HK-2 (cell line): Measurements from ENCODE around the gene PRDM16.

ENCODE experiments used
- DNase-seq: peaks from one replicate; pipeline ENCODE4 v3.0.0-alpha.2; 2018; ENCODE audit not compliant: unreplicated experiment

PRDM16 gene

DNA sequence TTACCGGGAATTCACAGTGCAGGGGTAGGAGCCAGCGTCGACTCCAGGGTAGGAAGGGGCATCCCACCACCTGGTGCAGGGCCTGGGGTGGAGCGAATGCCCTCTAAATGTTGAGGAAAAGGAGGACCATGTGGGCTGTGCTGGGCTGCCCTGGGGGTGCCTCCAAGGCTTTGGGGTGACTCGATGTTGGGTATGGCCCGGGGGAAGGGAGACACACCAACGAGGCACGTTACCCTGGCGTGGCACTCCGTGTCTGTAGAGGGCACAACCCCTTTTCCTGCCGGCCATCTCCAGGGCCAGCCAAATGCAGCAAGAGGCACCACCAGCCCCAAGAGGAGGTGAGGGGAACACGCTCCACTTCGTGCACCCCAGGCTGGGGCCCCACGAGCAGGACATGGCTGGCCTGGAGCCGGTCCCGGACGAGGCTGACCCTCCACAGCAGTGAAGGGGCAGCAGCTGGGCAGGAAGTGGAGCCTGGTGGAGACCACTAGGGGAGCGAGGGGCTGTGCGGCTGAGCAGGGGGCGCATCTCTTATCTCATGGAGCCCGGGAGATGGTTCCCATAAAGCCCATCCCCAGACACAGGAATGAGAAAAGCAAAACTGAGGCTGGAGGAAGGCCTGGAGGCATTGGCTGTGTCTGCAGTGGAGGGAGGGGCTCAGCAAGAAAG, 36.5 kb upstream of the PRDM16 start:
- DNase-seq = no peak

DNA sequence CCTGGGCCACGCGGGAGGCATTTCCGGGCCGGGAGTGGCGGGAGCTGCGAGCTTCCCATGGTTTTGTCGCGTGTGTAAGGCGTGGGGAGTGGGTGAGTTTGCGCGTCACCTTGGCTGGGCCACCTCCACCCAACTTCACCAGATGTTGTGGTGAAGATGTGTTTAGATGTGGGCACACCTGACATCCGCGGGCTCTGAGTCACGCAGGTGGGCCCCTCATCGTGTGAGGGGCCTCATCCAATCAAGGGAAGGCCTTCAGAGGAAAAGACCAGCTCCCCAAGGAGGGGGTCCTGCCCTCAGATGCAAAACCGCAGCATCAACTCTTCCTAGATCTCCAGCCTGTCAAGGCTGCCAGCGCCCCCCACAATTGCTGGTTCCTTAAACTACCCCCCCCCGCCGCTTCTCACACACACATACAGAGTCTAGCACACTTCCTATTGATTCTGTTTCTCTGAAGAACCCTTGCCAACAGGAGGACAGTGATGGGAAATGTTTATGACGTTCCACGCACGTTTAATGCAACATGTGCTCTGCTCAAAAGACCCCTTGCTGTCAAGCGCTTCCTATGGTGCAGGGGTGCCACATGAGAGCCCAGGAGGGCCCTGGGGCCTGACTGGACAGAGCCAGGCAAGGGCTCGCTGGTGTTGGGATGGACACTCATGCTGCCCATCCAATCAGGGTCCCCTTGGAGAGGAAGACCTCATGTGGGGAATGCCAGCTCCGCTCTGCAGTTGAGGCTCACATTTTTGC, 35.8 kb upstream of the PRDM16 start:
- no peak for DNase-seq

DNA sequence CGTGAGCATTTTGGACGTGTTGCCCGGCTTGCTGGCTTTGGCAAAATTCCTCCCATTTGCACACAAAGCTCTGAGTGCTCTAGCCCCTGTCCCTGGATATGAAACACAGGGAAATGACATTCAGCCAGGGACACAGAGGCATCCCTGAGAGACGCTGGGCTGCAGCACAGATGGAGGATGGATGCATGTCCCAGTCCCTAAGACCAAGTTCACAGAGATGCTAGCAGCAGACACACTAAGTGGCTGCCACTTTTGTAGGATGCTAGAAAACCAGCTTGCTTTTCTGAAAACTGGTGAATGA, 35.3 kb upstream of the PRDM16 start:
- DNase-seq = no peak

DNA sequence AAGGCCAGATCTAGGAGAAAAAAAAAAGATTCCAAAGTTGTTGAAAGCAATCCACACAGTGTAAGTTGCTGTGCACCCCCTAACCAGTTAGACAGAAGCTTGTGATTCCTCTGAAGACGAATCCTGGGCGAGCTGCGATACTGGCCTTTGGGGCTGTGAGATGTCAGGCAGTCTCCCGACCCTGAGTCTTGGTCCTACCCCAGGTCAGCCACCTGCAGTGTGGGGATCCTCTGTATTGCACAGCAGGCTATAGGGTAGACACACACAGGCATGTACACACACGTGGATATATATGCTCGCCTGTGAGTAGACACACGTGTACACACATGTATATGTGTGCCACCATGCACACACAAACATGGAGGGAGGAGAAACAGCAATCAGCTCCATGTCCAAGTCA, 34.8 kb upstream of the PRDM16 start:
- DNase-seq = no peak

DNA sequence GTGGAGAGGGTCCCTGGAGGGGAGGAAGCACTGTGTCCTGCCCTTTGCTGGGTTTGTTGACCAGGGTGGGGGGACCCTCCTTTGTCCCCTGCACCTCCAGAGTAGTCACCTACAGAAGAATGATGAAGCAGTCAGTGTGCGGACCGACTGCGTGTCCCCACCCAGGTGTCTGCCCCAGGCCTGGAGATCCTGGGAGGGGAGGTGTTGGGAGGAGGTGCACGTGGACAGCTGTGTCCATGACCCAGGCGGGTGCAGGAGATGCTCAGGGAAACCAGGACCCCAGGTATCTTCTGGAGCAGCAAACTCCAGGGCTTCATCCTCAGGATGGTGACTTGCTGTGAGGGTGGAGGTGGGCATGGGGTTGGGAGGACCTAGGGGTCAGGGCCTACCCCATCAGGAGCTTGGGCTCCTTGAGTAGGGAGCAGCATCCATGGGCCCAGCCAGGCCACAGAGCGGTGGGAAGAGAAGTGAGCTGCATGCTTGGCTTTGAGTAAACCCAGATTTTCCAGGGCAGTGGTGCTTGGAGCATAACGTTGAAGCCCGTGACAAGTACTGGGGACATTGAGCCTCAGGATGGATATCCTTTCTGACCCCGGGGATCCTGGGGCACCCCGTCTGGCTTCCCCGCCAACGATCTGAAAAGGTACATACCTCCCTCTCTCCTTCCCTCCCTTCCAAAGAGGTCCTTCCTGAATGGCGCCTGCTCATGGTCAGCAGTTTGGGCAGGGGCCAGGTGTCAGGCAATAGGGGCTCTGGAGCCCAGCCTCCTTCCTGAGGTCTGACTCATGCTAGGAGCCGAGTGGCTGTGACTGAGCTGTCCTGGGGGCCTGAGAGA, 34.1 kb upstream of the PRDM16 start:
- no peak for DNase-seq

DNA sequence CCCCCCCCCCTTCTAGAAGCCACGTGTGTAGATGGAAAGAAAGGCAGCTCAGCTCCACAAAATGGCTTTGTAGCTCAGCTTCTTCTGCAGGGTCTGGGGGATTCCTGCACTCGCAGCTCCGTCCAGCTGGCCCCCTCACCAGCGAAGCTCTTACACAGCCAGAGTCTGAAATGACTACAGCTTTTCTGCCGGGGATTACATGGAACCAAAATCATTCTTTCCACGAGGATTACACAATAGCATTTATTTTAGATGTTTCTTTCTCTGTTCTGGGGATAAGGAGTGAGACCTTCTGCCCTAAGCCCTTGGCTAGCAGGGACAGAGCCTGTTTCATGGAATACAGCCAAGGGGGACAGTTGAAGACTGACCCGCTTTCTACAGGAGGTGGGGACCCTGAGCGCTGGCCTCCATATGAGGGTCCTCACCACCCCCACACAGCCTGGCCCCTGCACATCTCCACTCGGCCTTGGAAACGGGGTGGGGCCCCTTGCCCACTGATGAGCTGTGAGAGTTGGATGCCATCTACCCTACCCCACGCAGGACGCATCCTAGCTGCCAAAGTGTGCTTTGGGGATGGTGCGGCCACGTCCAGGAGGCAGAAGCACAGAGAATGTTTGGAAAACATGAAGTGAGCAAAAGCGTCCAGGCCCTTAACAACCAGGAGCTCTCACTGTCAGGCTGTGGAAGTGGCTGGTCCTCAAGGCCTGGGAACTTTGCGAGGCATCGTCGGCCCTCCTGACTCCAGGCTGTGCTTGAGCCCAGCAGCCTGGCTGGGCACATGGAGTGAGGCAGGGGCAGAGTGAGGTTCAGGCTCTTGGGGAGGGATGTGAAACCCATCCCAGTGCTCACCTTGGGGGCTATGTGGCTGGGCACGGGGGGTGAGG, 33.2 kb upstream of the PRDM16 start:
- DNase-seq = no peak

DNA sequence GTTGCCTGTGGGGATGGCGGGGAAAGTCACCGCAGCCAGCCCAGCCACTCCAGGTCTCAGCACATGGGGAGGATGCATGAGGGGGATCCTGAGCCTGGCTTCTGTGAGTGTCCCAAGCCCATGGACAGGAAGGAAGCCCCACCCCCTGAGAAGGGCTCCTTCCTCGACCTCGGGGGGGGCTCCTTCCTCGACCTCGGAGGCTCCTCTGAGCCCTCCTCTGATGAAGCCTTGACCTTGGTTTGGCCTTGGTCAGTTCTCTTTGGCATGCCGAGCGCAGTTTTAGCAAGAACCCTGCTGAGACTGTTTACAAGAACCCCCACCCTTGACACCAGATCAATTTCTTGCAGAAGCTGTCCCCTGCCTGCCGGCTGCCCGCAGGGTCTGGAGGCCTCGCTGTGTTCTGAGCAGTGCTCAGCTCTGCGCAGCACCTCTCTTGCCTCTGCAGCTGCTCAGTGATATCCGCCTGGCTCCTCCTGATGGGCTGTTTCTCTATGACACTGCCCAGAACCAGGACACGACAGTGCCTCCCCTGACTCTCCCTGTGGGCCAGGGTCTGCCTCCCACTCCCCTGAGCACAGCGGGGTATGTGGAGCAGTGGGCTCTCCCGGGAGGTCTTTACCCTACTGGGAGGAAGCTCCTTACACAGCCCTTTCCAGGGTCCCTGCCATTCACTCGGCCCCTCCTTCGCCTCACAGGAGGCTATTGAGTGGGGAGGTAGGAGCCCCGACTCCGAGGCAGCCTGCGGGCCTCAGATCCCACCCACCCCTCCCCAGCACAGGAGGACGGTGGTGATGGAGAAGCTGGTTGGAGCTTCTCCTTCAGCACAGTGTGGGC, 32.3 kb upstream of the PRDM16 start:
- DNase-seq = no peak

DNA sequence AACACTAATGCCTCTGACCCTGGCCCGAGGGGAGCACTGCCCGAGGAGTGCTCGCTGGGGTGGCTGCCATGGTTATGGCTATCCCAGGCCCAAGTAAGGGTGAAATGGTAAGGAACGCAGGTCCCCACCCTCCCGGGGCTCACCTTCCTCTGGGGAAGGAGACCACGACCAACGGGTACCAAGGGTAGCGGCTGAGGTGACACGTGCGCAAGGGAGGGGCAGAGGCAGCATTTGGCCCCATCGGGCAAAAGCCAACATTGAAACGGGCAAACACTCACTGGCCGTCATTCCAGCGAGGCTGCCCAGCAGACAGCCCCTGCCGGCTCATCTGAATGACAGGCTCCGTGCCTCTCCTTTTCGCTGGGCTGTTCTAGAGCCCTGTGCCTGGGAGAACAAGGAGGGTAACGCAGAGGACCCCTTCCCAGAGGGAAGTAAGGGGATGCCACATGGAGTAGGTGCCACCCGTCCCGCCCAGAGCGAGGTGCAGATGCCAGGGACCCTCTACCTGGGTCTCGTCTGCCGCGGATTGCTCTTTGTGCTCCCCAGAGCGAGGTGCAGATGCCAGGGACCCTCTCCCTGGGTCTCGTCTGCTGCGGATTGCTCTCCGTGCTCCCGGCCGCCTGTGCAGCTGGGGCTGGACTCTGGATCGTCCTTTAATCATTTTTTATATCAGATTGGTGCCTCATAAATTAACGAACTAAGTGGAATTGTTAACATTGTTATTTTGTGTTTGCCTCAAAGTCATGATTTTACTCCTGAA, 31.5 kb upstream of the PRDM16 start:
- DNase-seq = no peak

DNA sequence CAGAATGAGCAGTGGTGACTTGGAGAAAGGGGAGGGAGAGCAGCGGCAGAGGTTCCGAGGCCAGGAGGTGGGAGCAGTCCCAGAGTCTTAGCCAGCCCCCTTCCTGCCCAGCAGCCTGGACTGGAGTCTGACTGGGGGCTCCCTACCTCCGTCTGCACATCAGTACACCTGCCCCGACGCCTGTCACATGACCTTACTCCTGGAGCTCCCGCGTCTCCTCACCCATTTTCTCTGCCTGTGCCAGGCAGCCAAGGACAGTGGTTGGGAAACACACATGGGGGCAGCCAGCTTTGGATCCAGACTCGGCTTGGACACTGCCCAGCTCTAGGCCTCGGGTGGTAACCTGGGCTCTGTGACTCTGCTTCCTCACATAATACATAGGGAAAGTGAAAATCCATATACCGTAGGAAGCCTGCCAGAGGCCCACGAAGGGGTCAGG, 30.9 kb upstream of the PRDM16 start:
- no peak for DNase-seq

DNA sequence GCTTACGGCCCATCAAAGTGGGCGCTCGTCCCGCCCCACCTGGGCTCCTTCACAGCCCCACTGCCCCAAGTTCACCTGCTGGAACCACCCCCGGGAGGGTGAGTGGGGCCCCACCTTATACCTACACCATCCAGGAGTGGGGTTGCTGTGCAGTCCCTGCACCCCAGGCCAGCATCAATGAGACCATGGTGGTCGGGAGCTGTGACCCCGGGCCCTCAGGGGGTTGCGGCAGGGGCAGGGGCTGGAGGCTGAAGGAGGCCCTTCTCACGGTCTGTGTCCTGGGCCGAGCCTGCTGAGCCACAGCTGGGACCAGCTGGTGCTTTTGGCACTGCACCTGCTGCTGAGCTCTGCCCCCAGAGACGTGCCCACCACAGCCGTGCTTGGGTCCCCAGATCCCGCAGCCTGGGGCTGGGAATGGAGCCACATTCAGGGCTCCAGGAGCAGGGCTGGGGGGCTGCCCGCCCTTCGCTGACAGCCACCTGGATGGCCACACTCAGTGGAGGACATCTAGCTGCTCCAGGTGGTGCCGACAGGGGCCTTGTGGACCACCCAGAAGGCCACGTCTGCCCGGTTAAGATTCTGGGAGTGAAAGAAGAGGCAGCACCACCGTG, 30.3 kb upstream of the PRDM16 start:
- no peak for DNase-seq

DNA sequence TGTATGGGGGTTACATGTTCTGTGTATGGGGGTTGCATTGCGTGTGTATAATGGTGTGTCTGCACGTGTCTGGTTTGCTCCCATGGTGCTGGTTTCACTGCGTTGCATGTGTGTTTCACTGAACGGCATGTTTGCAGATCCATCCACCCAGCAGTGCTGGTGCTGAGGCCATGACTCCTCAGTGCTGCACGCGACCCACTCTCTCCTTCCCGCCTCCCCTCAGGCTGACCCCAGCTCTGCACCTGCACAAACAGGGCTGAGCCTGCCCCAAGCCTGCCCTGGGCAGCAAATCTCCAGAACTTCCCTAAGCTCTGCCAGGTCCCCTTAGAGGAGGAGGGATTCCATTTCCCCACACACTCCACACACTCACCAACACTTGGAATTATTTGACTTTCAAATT, 29.0 kb upstream of the PRDM16 start:
- DNase-seq = no peak

DNA sequence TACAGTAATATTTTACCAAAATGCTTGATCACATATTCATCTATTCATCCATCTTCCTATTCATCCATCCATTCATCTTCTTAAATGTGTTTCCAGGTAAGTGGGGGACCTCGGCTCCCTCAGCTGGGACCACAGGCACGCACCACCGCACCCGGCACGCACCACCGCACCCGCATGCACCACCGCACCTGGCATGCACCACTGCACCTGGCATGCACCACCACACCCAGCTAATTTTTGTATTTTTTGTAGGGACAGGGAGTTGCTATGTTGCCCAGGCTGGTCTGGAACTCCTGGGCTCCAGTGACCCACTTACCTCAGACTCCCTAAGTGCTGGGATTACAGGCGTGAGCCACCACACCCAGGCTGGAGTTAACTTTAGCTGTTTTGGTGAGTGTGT, 26.5 kb upstream of the PRDM16 start:
- no peak for DNase-seq

DNA sequence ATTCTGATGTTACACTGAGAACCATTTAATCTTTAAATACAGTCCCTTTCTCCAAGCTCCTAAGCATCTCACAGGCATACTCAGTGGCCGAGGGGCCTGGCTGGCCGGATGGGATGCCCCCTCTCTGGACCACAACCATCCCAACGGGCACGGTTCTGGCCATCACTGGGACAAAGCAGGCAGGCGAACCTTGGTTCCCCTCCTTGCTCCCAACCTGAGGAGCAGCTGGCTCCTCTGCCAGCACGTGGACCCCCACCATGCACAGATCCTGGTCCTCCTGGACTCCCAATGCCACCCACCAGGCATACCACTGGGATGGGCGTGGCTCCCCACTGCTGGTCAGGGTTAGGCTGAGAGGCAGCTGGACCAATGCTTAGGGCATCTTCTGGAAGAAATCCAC, 19.8 kb upstream of the PRDM16 start:
- no peak for DNase-seq

DNA sequence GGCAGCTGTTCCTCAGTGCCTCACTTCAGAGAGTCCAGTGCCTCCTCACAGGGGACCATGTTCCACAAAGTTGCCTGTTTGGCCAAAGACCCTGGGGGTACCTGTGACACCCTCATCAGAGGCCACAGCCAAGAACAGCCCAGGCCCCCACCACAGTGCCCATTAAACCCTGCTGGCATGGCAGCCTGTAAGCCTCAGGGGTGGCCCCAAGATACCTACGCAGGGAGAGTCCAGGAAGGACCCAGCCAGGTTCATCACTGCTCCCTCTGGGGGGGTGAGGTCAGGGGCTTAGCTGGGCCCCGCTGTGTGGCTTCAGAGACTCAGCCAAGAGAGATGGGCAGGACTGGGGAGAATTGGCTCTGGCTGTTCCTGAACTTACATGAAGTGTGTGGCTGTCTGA, 19.1 kb upstream of the PRDM16 start:
- DNase-seq = no peak

DNA sequence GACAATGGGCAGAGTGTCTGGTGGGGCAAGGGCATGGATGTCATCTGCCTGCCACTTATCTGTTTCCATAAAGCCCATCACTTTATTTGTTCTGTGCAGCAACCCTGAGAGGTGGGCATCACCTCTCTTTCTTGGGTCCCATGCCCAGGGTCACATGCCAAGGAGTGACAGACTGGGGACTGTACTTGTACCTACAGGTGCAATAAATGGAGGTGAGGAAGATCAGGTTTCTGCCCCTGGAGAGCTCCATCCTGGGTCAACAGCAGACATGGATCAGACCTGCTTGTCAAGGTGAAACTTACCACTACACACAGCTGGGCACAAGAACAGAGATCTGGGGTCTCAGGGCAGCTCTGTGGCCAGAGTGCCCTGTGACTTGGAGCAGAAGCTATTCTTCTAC, 18.4 kb upstream of the PRDM16 start:
- DNase-seq = no peak

DNA sequence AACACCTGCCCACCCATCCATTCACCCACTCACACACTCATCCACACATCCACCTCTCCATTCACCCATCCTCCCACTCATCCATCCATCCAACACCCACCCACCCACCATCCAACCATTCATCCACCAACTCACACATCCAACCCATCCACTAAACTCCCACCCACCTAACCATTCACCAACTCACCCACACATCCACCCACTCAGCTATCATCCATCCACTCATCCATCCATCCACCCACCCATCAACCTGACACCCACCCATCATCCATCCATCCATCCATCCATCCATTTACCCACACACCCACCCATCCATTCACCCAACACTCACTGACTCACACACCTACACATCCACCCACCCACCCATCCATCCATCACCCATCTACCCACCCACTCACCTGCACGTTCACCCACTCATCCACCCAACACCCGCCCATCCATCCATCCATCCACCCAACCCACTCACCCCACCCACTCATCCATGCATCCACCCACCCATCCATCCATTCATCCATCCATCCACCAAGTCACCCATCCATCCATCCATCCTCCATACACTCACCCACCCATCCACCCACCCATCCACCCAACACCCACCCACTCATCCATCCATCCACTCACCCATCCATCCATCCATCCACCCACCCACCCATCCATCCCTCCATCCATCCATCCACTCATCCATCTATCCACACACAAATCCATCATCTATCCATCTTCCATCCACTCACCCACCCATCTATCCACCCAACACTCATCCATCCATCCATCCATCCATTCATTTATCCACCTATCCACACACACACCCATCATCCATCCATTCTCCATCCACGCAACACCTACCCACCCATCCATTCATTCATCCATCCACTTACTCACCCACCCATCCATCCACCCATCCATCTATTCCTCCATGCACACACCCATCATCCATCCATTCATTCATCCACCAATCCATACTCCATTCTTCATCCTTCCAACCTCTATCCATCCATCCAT, 17.4 kb upstream of the PRDM16 start:
- DNase-seq = no peak

DNA sequence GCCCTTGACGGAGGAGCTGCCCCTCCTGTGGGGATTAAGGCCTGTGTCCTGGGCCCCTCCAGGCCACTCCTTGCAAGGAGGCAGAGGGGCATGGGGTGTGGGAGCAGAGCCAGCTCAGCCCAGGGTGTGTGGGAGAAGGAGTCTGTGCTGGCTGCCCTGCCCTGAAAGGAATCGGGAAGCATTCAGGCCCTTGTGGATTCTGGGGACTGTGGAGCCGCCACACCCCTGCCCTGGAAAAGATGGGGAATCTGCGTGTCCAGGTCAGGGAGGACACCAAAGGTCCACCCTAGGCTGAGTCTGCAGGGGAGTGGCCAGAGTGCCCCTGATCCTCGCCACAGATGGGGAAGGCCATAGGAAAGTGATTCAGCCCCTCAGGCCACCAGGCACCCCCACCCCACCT, 16.5 kb upstream of the PRDM16 start:
- DNase-seq = no peak

DNA sequence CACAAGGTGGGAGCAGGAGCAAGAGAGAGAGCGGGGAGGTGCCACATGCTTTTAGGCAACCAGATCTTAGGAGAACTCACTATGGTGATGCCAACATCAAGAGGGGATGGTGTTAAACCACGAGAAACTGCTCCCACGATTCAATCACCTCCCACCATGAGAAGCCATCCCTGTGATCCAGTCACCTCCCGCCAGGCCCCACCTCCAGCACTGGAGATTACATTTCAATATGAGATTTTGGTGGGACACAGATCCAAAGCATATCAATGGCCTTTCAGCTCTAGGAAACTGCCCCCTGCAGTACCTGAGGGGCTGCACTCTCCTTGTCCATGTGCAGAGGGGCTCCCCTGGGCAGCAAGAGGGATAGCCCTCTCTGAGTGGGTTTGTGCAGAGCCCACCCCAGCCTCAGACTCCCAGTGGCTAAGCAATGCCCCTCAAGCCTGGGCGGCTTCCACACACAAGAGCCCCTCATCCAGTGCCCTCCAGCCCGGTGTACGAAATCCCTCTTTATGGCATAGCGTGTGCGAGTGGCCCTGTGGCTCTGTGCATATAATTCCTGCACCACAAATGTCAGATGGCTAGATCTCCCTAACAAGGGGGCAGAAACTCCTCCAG, 15.5 kb upstream of the PRDM16 start:
- no peak for DNase-seq
